Esophagus (tissue), 2 donors: ENCODE data around the gene RPS27L. TPM values are rescaled to one million over a fixed set of nuclear protein-coding genes. Genes with fewer than 3 reads are reported as not detected.
"Not testable (repeated sequence)": the region's sequence is repeated elsewhere in the genome, so short reads cannot be mapped to it uniquely, and the experiment has no call there.

Experiments
- H3K27ac ChIP-seq, 2 donors: one replicate each; pipeline ENCODE4 v1.5.1; 2013; ENCODE audit warnings: low read depth in 2 of 2, mild to moderate bottlenecking in 2 of 2, inconsistent platforms in 1 of 2, low read length in 1 of 2, moderate library complexity in 1 of 2
- H3K27me3 ChIP-seq, 2 donors: one replicate each; pipeline ENCODE4 v1.6.1; 2013; ENCODE audit warnings: low read length in 2 of 2, control low read depth in 1 of 2, mild to moderate bottlenecking in 1 of 2; ENCODE audit not compliant: insufficient read depth in 2 of 2, control insufficient read depth in 1 of 2
- H3K36me3 ChIP-seq, 2 donors: one replicate each; pipeline ENCODE4 v1.6.1; 2013; ENCODE audit warnings: low read length in 1 of 2; ENCODE audit not compliant: control insufficient read depth in 2 of 2, insufficient read depth in 2 of 2
- H3K4me1 ChIP-seq, 2 donors: one replicate each; pipeline ENCODE4 v1.6.1; 2013; ENCODE audit warnings: low read length in 1 of 2; ENCODE audit not compliant: control insufficient read depth in 2 of 2, insufficient read depth in 2 of 2
- H3K4me3 ChIP-seq, 2 donors: one replicate each; pipeline ENCODE4 v1.5.1; 2013; ENCODE audit warnings: low read length in 2 of 2, mild to moderate bottlenecking in 2 of 2, low read depth in 1 of 2, moderate library complexity in 1 of 2
- H3K9me3 ChIP-seq, 2 donors: one replicate each; pipeline ENCODE4 v1.6.1; 2013; ENCODE audit warnings: mild to moderate bottlenecking in 2 of 2, low read depth in 1 of 2, low read length in 1 of 2, moderate library complexity in 1 of 2; ENCODE audit not compliant: control insufficient read depth in 2 of 2, insufficient read depth in 1 of 2
- WGBS, 2 donors: extraction: QIAGEN DNeasy Blood & Tissue Kit; methylation state at CpG; one replicate each; pipeline ENCODE4 v1.1.7; 2013; 5-methylcytosine and 5-hydroxymethylcytosine counted together
- polyA plus RNA-seq, 2 donors: library from polyadenylated mRNA; stranded (reverse); fragments of 200-250 nt; gene quantifications; one replicate each; pipeline ENCODE4 v1.2.3, GENCODE V29; 2013
- donor health status: healthy with polysubstance abuse.
- donor health status: Bipolar disorder and iron deficiency.

The RPS27L gene
- polyA plus RNA-seq, 2 donors, result 55.1 to 59.5 TPM

DNA sequence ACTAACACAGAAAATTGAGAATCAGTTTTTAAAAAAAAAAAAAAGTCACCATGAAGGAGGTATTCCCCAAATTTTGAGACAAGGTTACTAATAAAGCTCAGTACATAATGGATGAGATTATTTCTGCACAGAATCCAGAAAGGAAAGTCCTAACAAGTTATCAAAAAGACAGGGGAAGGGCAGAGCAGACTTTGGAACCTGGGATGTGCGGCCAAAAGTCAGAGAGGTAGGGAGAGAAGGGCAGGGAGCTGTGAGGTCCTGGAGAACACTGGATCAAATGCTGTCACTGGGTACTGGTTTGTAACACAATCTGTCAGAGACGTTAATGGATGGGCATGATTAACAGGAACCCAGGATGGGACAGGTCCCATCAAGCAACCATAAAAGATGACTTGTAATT lies 47.8 kb downstream of the RPS27L start:
- no peak overlapping the region for H3K4me3 ChIP-seq
- H3K27me3 ChIP-seq, result no peaks in the 10 kb centered on the region
- H3K9me3 ChIP-seq, result no peaks in the 10 kb centered on the region
- H3K36me3 ChIP-seq, result no peaks in the 10 kb centered on the region
- WGBS, 2 donors, result 77 to 83% methylated on average over 2 of the region's 2 CpGs
- no peak overlapping the region for H3K27ac ChIP-seq
- no peaks in the 10 kb centered on the region for H3K4me1 ChIP-seq

GRCh38 chr15:63107895-63108546 lies 49.3 kb downstream of the RPS27L start:
- H3K4me3 ChIP-seq, result no peak overlapping the region
- H3K4me1 ChIP-seq, result no peaks in the 10 kb centered on the region
- WGBS, 2 donors, result 47 to 52% methylated on average over 9 of the region's 9 CpGs
- no peaks in the 10 kb centered on the region for H3K9me3 ChIP-seq
- no peaks in the 10 kb centered on the region for H3K36me3 ChIP-seq
- H3K27me3 ChIP-seq, result no peaks in the 10 kb centered on the region
- H3K27ac ChIP-seq, result no peak overlapping the region

- H3K4me3 ChIP-seq, H3K9me3 ChIP-seq, H3K27me3 ChIP-seq, H3K36me3 ChIP-seq, H3K27ac ChIP-seq, H3K4me1 ChIP-seq: not testable (repeated sequence)
- WGBS, 2 donors, result 75 to 80% methylated on average over 8 of the region's 8 CpGs
Observed at GRCh38 chr15:63105354-63105753, 51.9 kb downstream of the RPS27L start.

GRCh38 chr15:63104727-63105126 lies 52.5 kb downstream of the RPS27L start:
- 69 to 76% methylated on average over 7 of the region's 7 CpGs for WGBS, 2 donors
- H3K27ac ChIP-seq, result no peak overlapping the region
- H3K9me3 ChIP-seq, result no peaks in the 10 kb centered on the region
- H3K4me3 ChIP-seq, result no peak overlapping the region
- H3K36me3 ChIP-seq, result no peaks in the 10 kb centered on the region
- no peaks in the 10 kb centered on the region for H3K27me3 ChIP-seq
- H3K4me1 ChIP-seq, result no peaks in the 10 kb centered on the region

GRCh38 chr15:63103416-63103815 lies 53.9 kb downstream of the RPS27L start:
- H3K4me1 ChIP-seq, result no peaks in the 10 kb centered on the region
- H3K36me3 ChIP-seq, result no peaks in the 10 kb centered on the region
- no peak overlapping the region for H3K27ac ChIP-seq
- H3K27me3 ChIP-seq, result no peaks in the 10 kb centered on the region
- H3K4me3 ChIP-seq, result no peak overlapping the region
- WGBS, 2 donors, result 74 to 83% methylated on average over 3 of the region's 3 CpGs
- no peaks in the 10 kb centered on the region for H3K9me3 ChIP-seq

DNA sequence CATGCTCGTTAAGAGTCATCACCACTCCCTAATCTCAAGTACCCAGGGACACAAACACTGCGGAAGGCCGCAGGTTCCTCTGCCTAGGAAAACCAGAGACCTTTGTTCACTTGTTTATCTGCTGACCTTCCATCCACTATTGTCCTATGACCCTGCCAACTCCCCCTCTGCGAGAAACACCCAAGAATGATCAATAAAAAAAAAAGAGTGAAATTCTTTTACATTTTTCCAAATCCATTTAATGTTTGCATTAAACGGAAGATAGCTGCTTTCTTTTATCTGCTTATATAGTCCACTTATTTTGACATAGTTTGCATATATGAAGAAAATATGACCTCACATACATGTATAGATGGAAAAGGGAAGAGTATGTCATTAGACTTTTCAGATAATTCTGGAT lies 57.7 kb downstream of the RPS27L start:
- H3K4me1 ChIP-seq, H3K9me3 ChIP-seq, H3K4me3 ChIP-seq, H3K27me3 ChIP-seq, H3K36me3 ChIP-seq, H3K27ac ChIP-seq: not testable (repeated sequence)
- 78 to 82% methylated on average over 5 of the region's 5 CpGs for WGBS, 2 donors

GRCh38 chr15:63098901-63099300 lies 58.4 kb downstream of the RPS27L start:
- WGBS, 2 donors, result 91 to 100% methylated on average over 16 to 32 of the region's 33 CpGs
- H3K36me3 ChIP-seq, H3K9me3 ChIP-seq, H3K27ac ChIP-seq, H3K27me3 ChIP-seq, H3K4me3 ChIP-seq, H3K4me1 ChIP-seq: not testable (repeated sequence)

Other genes with a start within 250 kb of the RPS27L start
- 100 to 1,000 TPM; 135 to 322 TPM for gene TPM1, start 114.7 kb downstream of the RPS27L start, polyA plus RNA-seq
- gene LACTB, start 35.6 kb downstream of the RPS27L start, polyA plus RNA-seq, result 1 to 10 TPM; 6.8 to 8.6 TPM
- gene RAB8B, start 32.1 kb upstream of the RPS27L start, polyA plus RNA-seq, result 1 to 10 TPM; 1.9 to 2.8 TPM
- gene APH1B, start 120.1 kb upstream of the RPS27L start, polyA plus RNA-seq, result 1 to 10 TPM; 1.6 to 2.0 TPM
- 10 to 100 TPM; 32.2 to 35.0 TPM for gene CA12, start 224.4 kb upstream of the RPS27L start, polyA plus RNA-seq